ENCODE measurements around the gene SLC35B3.
"Not testable (repeated sequence)": the region's sequence is repeated elsewhere in the genome, so short reads cannot be mapped to it uniquely, and the experiment has no call there.

Gene SLC35B3

GRCh38 chr6:8435093-8435844 is at the start of gene SLC35B3:
Gene SLC35B3 (minus strand): TSS chr6:8435545.
- DNase-seq (ENCODE audit: low read depth in 2 of 2) = peak; percentile 93 to 98

- no peak for DNase-seq (ENCODE audit: low read depth in 2 of 2)
Observed at GRCh38 chr6:8483650-8484049, 48.3 kb upstream of the SLC35B3 start.

- no peak for DNase-seq (ENCODE audit: low read depth in 2 of 2)
Observed at GRCh38 chr6:8481727-8482126, 46.4 kb upstream of the SLC35B3 start.

- no peak for DNase-seq (ENCODE audit: low read depth in 2 of 2)
Observed at GRCh38 chr6:8478418-8478817, 43.1 kb upstream of the SLC35B3 start.

GRCh38 chr6:8476656-8477055 is 41.3 kb upstream of the SLC35B3 start:
- no peak for DNase-seq (ENCODE audit: low read depth in 2 of 2)

GRCh38 chr6:8468552-8469356 is 33.4 kb upstream of the SLC35B3 start:
- no peak for DNase-seq (ENCODE audit: low read depth in 2 of 2)

- DNase-seq (ENCODE audit: low read depth in 2 of 2) = no peak
Observed at GRCh38 chr6:8462694-8463093, 27.3 kb upstream of the SLC35B3 start.

- no peak for DNase-seq (ENCODE audit: low read depth in 2 of 2)
Observed at GRCh38 chr6:8462169-8462568, 26.8 kb upstream of the SLC35B3 start.

GRCh38 chr6:8446391-8446790 is 11.0 kb upstream of the SLC35B3 start:
- DNase-seq (ENCODE audit: low read depth in 2 of 2) = no peak

- DNase-seq (ENCODE audit: low read depth in 2 of 2) = not testable (repeated sequence)
Observed at GRCh38 chr6:8445930-8446329, 10.6 kb upstream of the SLC35B3 start.

GRCh38 chr6:8442150-8442549 is 6.8 kb upstream of the SLC35B3 start:
- DNase-seq (ENCODE audit: low read depth in 2 of 2) = no peak

- DNase-seq (ENCODE audit: low read depth in 2 of 2) = no peak
Observed at GRCh38 chr6:8441452-8441851, 6.1 kb upstream of the SLC35B3 start.

GRCh38 chr6:8439601-8440268 is 4.4 kb upstream of the SLC35B3 start:
- no peak for DNase-seq (ENCODE audit: low read depth in 2 of 2)

GRCh38 chr6:8437813-8438212 is 2.5 kb upstream of the SLC35B3 start:
- DNase-seq (ENCODE audit: low read depth in 2 of 2) = no peak

GRCh38 chr6:8436966-8437365 is 1.6 kb upstream of the SLC35B3 start:
- no peak for DNase-seq (ENCODE audit: low read depth in 2 of 2)

- DNase-seq (ENCODE audit: low read depth in 2 of 2) = no peak
Observed at GRCh38 chr6:8435845-8436168, 462 bp upstream of the SLC35B3 start.

- DNase-seq (ENCODE audit: low read depth in 2 of 2) = no peak
Observed at GRCh38 chr6:8434727-8435092, 635 bp downstream of the SLC35B3 start.

GRCh38 chr6:8432614-8433013 is 2.7 kb downstream of the SLC35B3 start:
- no peak for DNase-seq (ENCODE audit: low read depth in 2 of 2)

- no peak for DNase-seq (ENCODE audit: low read depth in 2 of 2)
Observed at GRCh38 chr6:8429821-8430220, 5.5 kb downstream of the SLC35B3 start.

GRCh38 chr6:8426544-8426943 is 8.8 kb downstream of the SLC35B3 start:
- DNase-seq (ENCODE audit: low read depth in 2 of 2) = not testable (repeated sequence)

- DNase-seq (ENCODE audit: low read depth in 2 of 2) = no peak
Observed at GRCh38 chr6:8420031-8420588, 15.2 kb downstream of the SLC35B3 start.

GRCh38 chr6:8415913-8416312 is 19.4 kb downstream of the SLC35B3 start:
- no peak for DNase-seq (ENCODE audit: low read depth in 2 of 2)
